Left ventricle myocardium inferior (tissue), 1 donor: Measurements from ENCODE around the gene COPS8. TPM values are rescaled to one million over a fixed set of nuclear protein-coding genes. Genes with fewer than 3 reads are reported as not detected.
A peak's percentile ranks its signal among the peaks of the same experiment; 100 is the strongest.

Experiments
- DNase-seq: peaks from one replicate; pipeline ENCODE4 v3.0.0-alpha.2; 2020
- H3K27ac ChIP-seq: fragments of 200-600 bp; replicated peaks from 2 replicates; pipeline ENCODE4 v1.8.0; 2021
- H3K27me3 ChIP-seq: fragments of 200-600 bp; 2 replicates; pipeline ENCODE4 v1.8.0; 2021; ENCODE audit warnings: low read depth
- H3K36me3 ChIP-seq: fragments of 200-600 bp; 2 replicates; pipeline ENCODE4 v1.8.0; 2021
- H3K4me1 ChIP-seq: fragments of 200-600 bp; 2 replicates; pipeline ENCODE4 v1.8.0; 2021
- H3K4me3 ChIP-seq: fragments of 200-600 bp; 2 replicates; pipeline ENCODE4 v1.8.0; 2021; ENCODE audit warnings: mild to moderate bottlenecking, moderate library complexity
- H3K9me3 ChIP-seq: fragments of 200-600 bp; replicated peaks from 2 replicates; pipeline ENCODE4 v1.8.0; 2021
- intact Hi-C: fragments of 100-400 bp; cut with micrococcal nuclease; formaldehyde crosslinking; loops from one replicate; pipeline ENCODE4 v1.11.0; 2022
- total RNA-seq: library from RNA; stranded (reverse); fragmentation: NEBNext Ultra II Directional; extraction: Animal tissue kit (Norgen Biotek cat#: 25700); gene quantifications from one replicate; pipeline ENCODE4 v1.2.1, GENCODE V29; 2021
- TF ChIP-seq, protein P1 (sequence below): fragments of 200-600 bp; IDR thresholded peaks from 2 replicates; pipeline ENCODE4 v1.8.0; 2021; ENCODE audit warnings: antibody characterized with exemption, mild to moderate bottlenecking, borderline replicate concordance
- donor health status: DM: no; HTN: yes; CAD: no; lungs with severe emphysema.

The COPS8 gene
- total RNA-seq, 1 donor from 2014 or later: 97.0 TPM

DNA sequence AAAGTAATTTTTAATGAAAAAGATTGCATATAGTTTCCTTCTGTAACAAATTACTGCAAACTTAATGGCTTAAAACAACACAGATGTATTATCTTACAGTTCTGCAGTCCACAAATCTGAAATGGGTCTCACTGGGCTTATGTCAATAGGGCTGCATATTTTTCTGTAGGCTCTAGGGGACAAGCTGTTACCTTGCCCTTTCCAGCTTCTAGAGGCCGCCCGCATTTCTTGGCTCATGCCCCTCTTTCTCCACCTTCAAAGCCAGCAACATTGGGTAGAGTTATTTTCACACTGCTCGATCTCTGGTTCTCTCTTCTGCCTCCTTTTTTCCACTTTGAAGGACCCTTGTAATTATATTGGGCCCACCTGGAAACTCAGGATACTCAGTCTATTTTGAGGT is 16.7 kb downstream of the COPS8 start:
- no peaks in the 10 kb centered on the region for H3K9me3 ChIP-seq
- H3K4me1 ChIP-seq: no peaks in the 10 kb centered on the region
- DNase-seq: no peak
- H3K27me3 ChIP-seq: no peaks in the 10 kb centered on the region
- TF ChIP-seq, protein P1, sequence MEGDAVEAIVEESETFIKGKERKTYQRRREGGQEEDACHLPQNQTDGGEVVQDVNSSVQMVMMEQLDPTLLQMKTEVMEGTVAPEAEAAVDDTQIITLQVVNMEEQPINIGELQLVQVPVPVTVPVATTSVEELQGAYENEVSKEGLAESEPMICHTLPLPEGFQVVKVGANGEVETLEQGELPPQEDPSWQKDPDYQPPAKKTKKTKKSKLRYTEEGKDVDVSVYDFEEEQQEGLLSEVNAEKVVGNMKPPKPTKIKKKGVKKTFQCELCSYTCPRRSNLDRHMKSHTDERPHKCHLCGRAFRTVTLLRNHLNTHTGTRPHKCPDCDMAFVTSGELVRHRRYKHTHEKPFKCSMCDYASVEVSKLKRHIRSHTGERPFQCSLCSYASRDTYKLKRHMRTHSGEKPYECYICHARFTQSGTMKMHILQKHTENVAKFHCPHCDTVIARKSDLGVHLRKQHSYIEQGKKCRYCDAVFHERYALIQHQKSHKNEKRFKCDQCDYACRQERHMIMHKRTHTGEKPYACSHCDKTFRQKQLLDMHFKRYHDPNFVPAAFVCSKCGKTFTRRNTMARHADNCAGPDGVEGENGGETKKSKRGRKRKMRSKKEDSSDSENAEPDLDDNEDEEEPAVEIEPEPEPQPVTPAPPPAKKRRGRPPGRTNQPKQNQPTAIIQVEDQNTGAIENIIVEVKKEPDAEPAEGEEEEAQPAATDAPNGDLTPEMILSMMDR: no peak
- peaks cover 60% of the 10 kb centered on the region for H3K36me3 ChIP-seq
- peak overlapping the region; percentile 16 for H3K27ac ChIP-seq
- no peak overlapping the region for H3K4me3 ChIP-seq
- intact Hi-C loops: no loop called here

GRCh38 chr2:237109421-237109934 is 23.8 kb downstream of the COPS8 start:
- intact Hi-C loops: no loop called here
- no peaks in the 10 kb centered on the region for H3K27me3 ChIP-seq
- TF ChIP-seq, protein P1: no peak
- DNase-seq: no peak
- no peaks in the 10 kb centered on the region for H3K4me1 ChIP-seq
- H3K9me3 ChIP-seq: peaks cover 15% of the 10 kb centered on the region
- H3K4me3 ChIP-seq: no peak overlapping the region
- no peak overlapping the region for H3K27ac ChIP-seq
- H3K36me3 ChIP-seq: peaks cover 7% of the 10 kb centered on the region

DNA sequence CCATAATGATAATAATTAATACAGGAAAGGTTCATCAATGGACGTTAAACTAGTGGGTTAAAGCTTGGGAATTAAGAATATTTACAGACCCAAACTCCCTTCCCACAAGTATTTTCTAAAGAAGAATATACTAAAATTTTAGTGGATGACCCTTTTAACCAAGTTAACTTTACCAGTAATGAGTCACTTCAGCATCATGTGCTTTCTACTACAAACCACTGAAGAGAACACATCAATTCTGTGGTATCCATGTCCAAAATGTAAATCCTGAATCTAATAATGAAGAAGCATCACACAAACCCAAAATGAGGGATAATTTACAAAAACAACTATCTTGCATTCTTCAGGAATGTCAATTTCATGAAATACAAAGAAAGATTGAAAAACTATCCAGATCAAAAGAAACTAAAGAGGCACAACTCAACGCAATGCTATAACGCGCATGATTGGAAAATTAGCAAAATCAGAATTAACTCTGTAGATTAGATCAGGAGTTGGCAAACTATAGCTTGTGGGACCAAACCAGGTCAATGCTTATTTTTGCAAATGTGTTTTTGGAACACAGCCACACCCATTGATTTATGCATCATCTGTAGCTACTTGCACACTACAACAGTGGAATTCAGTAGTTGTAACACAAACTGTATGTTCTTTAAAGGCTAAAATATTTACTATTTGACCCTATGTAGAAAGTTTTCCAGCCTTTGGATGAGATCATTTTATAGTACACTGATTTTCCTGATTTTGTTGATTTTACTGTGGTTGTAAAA is 27.5 kb downstream of the COPS8 start:
- intact Hi-C loops: loop anchor here (10.0 kb wide), 1 partner anchor 282 kb away; no protein-coding TSS in a partner anchor
- H3K9me3 ChIP-seq: peaks cover 15% of the 10 kb centered on the region
- no peak overlapping the region for H3K27ac ChIP-seq
- no peak for DNase-seq
- TF ChIP-seq, protein P1: no peak
- peaks cover 3% of the 10 kb centered on the region for H3K36me3 ChIP-seq
- no peaks in the 10 kb centered on the region for H3K4me1 ChIP-seq
- no peaks in the 10 kb centered on the region for H3K27me3 ChIP-seq
- no peak overlapping the region for H3K4me3 ChIP-seq

DNA sequence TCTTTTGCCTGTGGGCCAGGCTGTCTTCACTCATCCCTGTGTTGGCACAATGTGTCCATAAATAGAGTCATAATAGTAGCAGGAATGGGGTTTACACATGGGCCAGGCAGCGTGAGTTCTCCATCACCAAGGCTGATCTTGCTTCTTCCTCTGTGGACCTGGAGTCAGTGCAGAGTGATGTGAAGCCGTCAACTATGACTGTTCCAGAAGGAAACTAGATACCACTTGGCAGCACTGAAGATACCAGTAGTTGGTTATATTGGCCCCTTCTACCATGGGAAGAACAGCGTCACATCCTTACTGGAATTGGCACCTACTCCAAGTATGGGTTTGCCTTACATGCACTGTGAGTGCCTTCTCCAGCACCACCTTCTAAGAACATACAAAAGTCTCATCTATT is 30.2 kb downstream of the COPS8 start:
- TF ChIP-seq, protein P1: no peak
- H3K27me3 ChIP-seq: no peaks in the 10 kb centered on the region
- H3K4me1 ChIP-seq: no peaks in the 10 kb centered on the region
- H3K27ac ChIP-seq: no peak overlapping the region
- no peak for DNase-seq
- no peak overlapping the region for H3K4me3 ChIP-seq
- H3K36me3 ChIP-seq: no peaks in the 10 kb centered on the region
- intact Hi-C loops: loop anchor here (10.0 kb wide), 1 partner anchor 279 kb away; no protein-coding TSS in a partner anchor
- H3K9me3 ChIP-seq: no peaks in the 10 kb centered on the region

DNA sequence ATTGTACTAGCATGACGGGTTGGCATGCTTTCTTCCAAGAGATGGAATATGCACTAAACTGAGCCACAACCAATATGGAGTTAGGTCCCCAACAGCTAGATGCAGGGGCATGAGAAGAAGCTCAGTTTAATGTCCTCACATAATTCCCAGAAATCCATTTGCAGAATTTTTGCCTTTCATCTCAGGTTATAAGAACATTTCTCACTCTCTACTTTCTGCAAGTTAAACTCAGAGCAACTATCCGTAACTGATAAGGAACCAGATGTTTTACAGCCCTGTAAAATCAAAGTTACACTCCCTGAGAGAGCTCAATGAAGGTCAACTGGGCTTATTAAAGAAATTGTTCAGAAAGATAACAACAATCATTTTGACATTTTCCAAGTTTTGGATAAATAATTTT is 30.7 kb downstream of the COPS8 start:
- Histone ChIP-seq H3K36me3 (no peaks in the 10 kb centered on the region), H3K27ac (no peak overlapping the region), H3K9me3 (no peaks in the 10 kb centered on the region), H3K27me3 (no peaks in the 10 kb centered on the region), H3K4me3 (no peak overlapping the region), H3K4me1 (no peaks in the 10 kb centered on the region)
- intact Hi-C loops: loop anchor here (10.0 kb wide), 1 partner anchor 278 kb away; no protein-coding TSS in a partner anchor
- TF ChIP-seq, protein P1: no peak
- no peak for DNase-seq
